Measurements from ENCODE around the gene SLC39A10.

SLC39A10 gene

DNA sequence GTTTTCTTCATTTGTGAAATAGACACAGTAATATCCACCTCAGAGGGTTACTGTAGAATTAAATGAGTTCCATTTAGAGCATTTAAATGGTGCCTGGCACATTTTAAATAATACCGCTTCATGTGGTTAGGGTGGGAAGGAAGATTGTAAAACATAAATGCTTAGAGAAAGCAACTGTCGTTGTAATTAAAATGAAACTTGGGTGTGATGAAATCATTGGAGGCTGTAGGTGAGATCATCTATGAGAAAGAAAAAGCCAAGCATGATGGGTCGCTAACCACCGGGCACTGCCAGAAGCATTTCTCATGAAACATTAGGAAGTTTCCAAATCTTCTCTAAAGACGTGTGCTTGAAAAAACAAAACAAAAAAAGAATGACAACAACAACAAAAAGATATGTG lies 8.2 kb upstream of the SLC39A10 start:
- Histone ChIP-seq H3K4me1 (no peaks in the 10 kb centered on the region), H3K36me3 (no peaks in the 10 kb centered on the region), H3K4me3 (ENCODE audit: low read depth, low read length) (no peak overlapping the region), H3K9me3 (no peaks in the 10 kb centered on the region), H3K27me3 (no peaks in the 10 kb centered on the region)
- TF ChIP-seq, protein P1, sequence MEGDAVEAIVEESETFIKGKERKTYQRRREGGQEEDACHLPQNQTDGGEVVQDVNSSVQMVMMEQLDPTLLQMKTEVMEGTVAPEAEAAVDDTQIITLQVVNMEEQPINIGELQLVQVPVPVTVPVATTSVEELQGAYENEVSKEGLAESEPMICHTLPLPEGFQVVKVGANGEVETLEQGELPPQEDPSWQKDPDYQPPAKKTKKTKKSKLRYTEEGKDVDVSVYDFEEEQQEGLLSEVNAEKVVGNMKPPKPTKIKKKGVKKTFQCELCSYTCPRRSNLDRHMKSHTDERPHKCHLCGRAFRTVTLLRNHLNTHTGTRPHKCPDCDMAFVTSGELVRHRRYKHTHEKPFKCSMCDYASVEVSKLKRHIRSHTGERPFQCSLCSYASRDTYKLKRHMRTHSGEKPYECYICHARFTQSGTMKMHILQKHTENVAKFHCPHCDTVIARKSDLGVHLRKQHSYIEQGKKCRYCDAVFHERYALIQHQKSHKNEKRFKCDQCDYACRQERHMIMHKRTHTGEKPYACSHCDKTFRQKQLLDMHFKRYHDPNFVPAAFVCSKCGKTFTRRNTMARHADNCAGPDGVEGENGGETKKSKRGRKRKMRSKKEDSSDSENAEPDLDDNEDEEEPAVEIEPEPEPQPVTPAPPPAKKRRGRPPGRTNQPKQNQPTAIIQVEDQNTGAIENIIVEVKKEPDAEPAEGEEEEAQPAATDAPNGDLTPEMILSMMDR (IDR thresholded peaks at IDR 0.05; ENCODE audit: low read depth, low read length): no peak
- DNase-seq: no peak

DNA sequence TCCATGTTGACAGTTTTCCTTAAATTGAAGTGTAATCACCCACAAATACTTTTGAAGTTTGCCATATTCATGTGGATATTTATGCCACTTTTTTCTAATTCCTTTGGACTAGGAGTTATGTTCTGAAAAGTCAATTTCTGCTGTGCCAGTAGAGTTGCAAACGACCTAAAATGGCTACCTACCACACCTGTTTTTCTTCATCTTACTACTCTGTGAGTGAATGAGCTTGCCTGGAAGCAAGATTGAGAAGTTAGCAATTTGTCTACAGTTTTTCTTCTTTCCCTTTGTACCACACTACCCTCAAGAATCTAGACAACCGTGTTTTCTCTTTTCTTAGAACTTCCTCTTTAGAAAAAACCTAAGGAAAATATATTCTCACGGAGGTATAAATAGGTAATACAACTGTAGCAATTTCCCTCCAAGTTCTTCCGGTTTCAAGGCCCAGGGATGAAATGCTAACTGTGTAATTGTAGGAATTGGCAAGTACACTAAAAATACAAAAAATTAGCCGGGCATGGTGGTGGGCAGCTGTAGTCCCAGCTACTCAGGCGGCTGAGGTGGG lies 7.3 kb upstream of the SLC39A10 start:
- Histone ChIP-seq H3K4me1 (no peaks in the 10 kb centered on the region), H3K27me3 (no peaks in the 10 kb centered on the region), H3K36me3 (no peaks in the 10 kb centered on the region), H3K9me3 (no peaks in the 10 kb centered on the region), H3K4me3 (ENCODE audit: low read depth, low read length) (no peak overlapping the region)
- no peak for DNase-seq
- TF ChIP-seq, protein P1 (IDR thresholded peaks at IDR 0.05; ENCODE audit: low read depth, low read length): no peak

DNA sequence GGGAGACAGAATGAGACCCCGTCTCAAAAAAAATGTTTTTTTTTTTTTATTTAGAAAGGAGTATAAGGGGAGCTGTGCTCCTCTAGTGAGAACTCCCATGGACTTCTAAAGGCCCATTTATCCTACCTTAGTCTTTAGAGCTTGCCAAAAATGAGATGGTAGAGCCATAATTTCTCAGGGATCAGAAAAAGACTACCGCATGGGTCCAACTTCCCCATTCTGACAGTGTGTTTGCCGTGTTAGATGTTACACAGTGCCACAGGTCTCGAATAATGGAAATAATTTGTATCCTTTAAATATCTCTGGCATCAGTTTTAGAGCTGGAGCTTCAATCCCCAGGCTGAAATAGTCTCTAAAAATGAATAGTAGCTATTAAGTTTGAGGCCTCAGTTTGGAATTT lies 6.0 kb upstream of the SLC39A10 start:
- Histone ChIP-seq H3K36me3 (no peaks in the 10 kb centered on the region), H3K4me1 (no peaks in the 10 kb centered on the region), H3K27me3 (no peaks in the 10 kb centered on the region), H3K9me3 (no peaks in the 10 kb centered on the region), H3K4me3 (ENCODE audit: low read depth, low read length) (no peak overlapping the region)
- TF ChIP-seq, protein P1 (IDR thresholded peaks at IDR 0.05; ENCODE audit: low read depth, low read length): no peak
- DNase-seq: no peak

DNA sequence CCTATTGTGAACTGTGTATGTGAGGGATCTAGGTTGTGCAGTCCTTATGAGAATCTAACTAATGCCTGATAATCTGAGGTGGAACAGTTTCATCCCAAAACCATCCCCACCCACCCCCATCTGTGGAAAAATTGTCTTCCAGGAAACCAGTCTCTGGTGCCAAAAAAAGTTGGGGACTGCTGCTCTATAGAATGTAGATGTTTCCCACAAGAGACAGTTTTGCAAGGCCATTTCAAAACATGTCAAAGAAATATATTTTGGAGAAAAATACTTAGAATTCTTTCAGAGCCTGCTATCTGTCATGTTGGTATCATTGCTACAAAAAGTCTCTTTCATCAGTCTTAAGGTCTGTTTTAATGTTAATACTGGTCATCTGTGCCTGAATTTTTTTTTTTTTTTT lies 4.1 kb upstream of the SLC39A10 start:
- no peak overlapping the region for H3K4me3 ChIP-seq (ENCODE audit: low read depth, low read length)
- no peak for DNase-seq
- no peaks in the 10 kb centered on the region for H3K9me3 ChIP-seq
- peaks cover 5% of the 10 kb centered on the region for H3K36me3 ChIP-seq
- no peaks in the 10 kb centered on the region; the same call in 1 of the 2 replicates for H3K4me1 ChIP-seq
- H3K27me3 ChIP-seq: no peaks in the 10 kb centered on the region
- TF ChIP-seq, protein P1 (IDR thresholded peaks at IDR 0.05; ENCODE audit: low read depth, low read length): no peak

DNA sequence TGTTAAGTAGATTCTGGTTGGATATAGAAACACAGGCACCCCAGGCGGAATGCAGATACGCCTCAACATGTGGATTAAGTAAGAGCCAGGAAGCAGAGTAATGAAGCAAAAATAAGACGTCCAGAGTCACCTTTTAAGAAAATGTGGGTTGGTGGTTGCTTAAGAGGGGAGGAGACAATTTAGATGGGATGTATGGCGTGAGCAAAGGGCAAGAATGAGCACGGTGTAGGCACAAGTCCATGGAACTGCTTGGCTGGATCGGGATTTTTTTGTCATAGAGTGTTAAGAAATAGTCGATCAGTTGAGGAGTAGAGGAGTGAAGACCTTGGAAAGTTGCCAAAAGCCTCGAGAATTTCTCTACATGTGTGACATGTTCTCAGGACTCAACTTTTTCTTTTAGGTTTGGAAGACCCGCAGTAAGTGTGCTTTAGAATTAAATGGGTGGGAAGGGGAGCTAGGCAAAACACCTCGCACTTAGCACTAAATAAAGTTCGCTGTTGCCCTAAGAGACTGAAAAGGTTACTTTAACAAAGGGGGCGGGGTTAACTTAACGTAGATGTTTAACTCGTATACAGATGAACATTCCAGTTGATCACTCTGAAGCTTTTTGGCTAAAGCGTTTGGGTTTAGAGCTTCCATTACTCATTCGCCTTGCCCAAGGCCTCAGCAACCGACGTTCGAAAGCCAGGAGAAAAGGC lies 716 bp upstream of the SLC39A10 start:
- H3K36me3 ChIP-seq: peaks cover 11% of the 10 kb centered on the region
- H3K9me3 ChIP-seq: no peaks in the 10 kb centered on the region
- no peaks in the 10 kb centered on the region for H3K27me3 ChIP-seq
- TF ChIP-seq, protein P1 (IDR thresholded peaks at IDR 0.05; ENCODE audit: low read depth, low read length): no peak
- DNase-seq: no peak
- peaks cover 7% of the 10 kb centered on the region for H3K4me1 ChIP-seq
- peak overlapping the region; percentile 32 for H3K4me3 ChIP-seq (ENCODE audit: low read depth, low read length)
